ENCODE data around the gene GAS7. TPM values are rescaled to one million over a fixed set of nuclear protein-coding genes. Genes with fewer than 3 reads are reported as not detected.
A peak's percentile ranks its signal among the peaks of the same experiment; 100 is the strongest.

Gene GAS7
- total RNA-seq, 1 donor from 2014 or later = 50.6 TPM

DNA sequence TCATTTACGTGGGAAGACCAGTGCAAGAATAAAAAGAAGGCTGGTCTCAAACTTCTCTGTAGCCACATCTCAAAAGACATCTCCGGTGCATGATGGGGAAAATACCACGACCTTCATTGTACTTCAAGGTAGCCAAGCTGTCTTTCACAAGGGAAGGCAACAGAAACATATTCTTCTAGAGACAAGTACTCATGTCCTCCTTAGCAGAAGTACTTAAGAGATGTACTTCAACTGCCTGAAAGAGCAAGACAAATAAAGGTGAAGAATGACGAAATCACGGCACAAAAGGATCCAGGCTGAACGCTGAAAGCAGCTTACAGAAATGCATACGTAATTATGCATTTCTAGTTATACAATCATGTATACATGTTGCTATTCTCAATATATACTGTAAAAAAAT, 169.3 kb downstream of the GAS7 start:
- no peaks in the 10 kb centered on the region for H3K36me3 ChIP-seq
- H3K4me3 ChIP-seq = no peak overlapping the region
- peaks cover 39% of the 10 kb centered on the region for H3K4me1 ChIP-seq
- no peaks in the 10 kb centered on the region for H3K9me3 ChIP-seq
- intact Hi-C loops (cut with DNase I) = no loop called here
- DNase-seq (no peak), ATAC-seq (peak; percentile 56)
- TF ChIP-seq, protein P1, sequence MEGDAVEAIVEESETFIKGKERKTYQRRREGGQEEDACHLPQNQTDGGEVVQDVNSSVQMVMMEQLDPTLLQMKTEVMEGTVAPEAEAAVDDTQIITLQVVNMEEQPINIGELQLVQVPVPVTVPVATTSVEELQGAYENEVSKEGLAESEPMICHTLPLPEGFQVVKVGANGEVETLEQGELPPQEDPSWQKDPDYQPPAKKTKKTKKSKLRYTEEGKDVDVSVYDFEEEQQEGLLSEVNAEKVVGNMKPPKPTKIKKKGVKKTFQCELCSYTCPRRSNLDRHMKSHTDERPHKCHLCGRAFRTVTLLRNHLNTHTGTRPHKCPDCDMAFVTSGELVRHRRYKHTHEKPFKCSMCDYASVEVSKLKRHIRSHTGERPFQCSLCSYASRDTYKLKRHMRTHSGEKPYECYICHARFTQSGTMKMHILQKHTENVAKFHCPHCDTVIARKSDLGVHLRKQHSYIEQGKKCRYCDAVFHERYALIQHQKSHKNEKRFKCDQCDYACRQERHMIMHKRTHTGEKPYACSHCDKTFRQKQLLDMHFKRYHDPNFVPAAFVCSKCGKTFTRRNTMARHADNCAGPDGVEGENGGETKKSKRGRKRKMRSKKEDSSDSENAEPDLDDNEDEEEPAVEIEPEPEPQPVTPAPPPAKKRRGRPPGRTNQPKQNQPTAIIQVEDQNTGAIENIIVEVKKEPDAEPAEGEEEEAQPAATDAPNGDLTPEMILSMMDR (IDR thresholded peaks at IDR 0.05) = no peak
- H3K27ac ChIP-seq = no peak overlapping the region
- peaks cover 7% of the 10 kb centered on the region for H3K27me3 ChIP-seq

- intact Hi-C loops (cut with DNase I) = no loop called here
- H3K4me1 ChIP-seq = peaks cover 26% of the 10 kb centered on the region
- no peaks in the 10 kb centered on the region for H3K36me3 ChIP-seq
- DNase-seq (no peak), ATAC-seq (no peak)
- no peak overlapping the region for H3K4me3 ChIP-seq
- no peaks in the 10 kb centered on the region for H3K27me3 ChIP-seq
- no peak overlapping the region for H3K27ac ChIP-seq
- no peaks in the 10 kb centered on the region for H3K9me3 ChIP-seq
- TF ChIP-seq, protein P1 (IDR thresholded peaks at IDR 0.05) = no peak
These were observed 172.2 kb downstream of the GAS7 start for GRCh38 chr17:10025976-10026901.

DNA sequence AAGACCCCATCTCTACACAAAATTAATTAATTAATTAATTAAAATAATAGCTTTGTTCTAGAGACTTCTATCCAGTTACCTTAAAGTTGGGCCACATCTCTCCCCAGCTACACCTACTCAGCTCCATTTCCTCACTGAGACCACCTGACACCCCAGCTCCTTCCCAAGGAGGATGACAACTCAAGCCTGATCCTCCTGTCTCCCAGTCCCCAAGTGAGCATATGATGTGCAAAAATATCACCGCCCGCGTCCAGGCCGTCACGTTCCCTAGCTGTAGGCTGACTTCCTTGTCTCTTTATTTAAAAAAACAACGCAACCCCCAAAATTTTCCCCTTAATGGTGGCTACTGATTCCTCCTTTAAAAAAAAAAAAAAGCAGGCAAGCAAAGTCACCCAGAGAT, 173.2 kb downstream of the GAS7 start:
- DNase-seq (no peak), ATAC-seq (no peak)
- intact Hi-C loops (cut with DNase I) = no loop called here
- no peaks in the 10 kb centered on the region for H3K27me3 ChIP-seq
- TF ChIP-seq, protein P1 (IDR thresholded peaks at IDR 0.05) = no peak
- peaks cover 27% of the 10 kb centered on the region for H3K4me1 ChIP-seq
- H3K4me3 ChIP-seq = no peak overlapping the region
- no peaks in the 10 kb centered on the region for H3K36me3 ChIP-seq
- H3K9me3 ChIP-seq = no peaks in the 10 kb centered on the region
- H3K27ac ChIP-seq = no peak overlapping the region

DNA sequence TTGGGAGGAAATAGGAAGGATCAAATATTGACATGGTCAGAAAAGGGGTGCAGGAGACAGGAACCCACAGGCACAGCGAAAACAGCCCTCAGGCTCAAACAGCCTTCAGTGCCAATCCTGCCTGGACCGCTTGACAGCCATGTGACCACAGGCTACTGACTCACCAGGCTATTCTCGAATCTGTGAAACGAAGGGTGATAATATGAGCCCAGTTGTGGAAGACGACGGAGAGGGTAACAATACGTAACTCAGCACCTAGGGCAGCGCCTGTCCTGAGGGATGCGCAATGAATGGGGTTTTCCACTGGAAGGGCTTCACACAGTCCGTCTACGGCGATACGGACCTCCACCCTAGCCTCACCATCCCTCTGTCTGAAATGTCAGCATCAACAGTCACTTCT, 176.0 kb downstream of the GAS7 start:
- intact Hi-C loops (cut with DNase I) = no loop called here
- Histone ChIP-seq H3K9me3 (no peaks in the 10 kb centered on the region), H3K36me3 (no peaks in the 10 kb centered on the region), H3K27me3 (peaks cover 5% of the 10 kb centered on the region), H3K4me1 (peaks cover 29% of the 10 kb centered on the region), H3K4me3 (no peak overlapping the region), H3K27ac (no peak overlapping the region)
- TF ChIP-seq, protein P1 (IDR thresholded peaks at IDR 0.05) = no peak
- no peak for ATAC-seq
- no peak for DNase-seq

DNA sequence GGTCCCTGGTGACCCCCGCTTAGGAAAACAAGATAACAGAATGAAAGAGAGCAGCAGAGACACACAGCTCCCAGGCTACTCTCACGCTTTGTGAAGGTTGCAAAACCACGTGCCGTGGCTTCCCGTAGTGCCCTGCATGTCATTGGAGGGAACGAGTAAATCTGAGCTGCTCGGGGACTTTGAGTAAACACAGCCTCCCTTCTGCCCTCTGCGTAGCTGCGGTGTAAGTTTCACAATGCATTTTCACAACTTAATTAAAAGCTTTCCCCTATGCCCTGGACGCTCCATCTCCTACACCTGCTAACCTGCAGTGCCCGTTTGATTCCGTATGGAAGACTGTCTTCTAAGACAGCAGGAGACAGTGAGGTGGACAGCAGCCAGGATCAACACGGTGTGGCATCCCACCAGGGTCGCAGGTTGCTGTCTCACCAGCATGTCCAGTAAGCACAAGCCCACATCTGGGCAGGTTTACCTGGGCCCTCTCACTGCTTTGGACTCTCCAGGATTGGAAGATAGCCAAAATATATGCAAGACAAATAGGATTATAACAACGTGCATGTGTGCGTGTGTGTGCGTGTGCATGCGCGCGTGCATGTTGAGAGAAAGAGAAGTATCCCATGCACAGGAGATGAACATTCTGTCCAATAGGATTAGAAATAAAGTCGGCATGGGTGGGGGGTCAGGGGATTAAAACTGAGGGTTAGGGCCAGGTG, 177.0 kb downstream of the GAS7 start:
- Histone ChIP-seq H3K4me3 (no peak overlapping the region), H3K4me1 (peaks cover 29% of the 10 kb centered on the region), H3K27ac (no peak overlapping the region), H3K27me3 (peaks cover 5% of the 10 kb centered on the region), H3K36me3 (no peaks in the 10 kb centered on the region), H3K9me3 (no peaks in the 10 kb centered on the region)
- intact Hi-C loops (cut with DNase I) = no loop called here
- TF ChIP-seq, protein P1 (IDR thresholded peaks at IDR 0.05) = no peak
- DNase-seq = peak; percentile 72
- peak; percentile 78 for ATAC-seq
